Stimulated activated CD4-positive, alpha-beta T cell treated with anti-CD3 and anti-CD28 coated beads, Interleukin-15, amount 100 ng/mL, for 1 hour (primary cell): ENCODE measurements around the gene GNAO1.

ENCODE experiments used
- DNase-seq, 2 donors: peaks; one replicate each; pipeline ENCODE4 v3.0.0-alpha.2; 2020; ENCODE audit warnings: low read depth in 1 of 2, low spot score in 1 of 2

Gene GNAO1

GRCh38 chr16:56284521-56284920, 93.2 kb downstream of the GNAO1 start:
- DNase-seq: no peak

- no peak for DNase-seq
Observed at GRCh38 chr16:56286809-56287208, 95.5 kb downstream of the GNAO1 start.

- DNase-seq: no peak
Observed at GRCh38 chr16:56288019-56288418, 96.7 kb downstream of the GNAO1 start.

- no peak for DNase-seq
Observed at GRCh38 chr16:56289416-56289815, 98.1 kb downstream of the GNAO1 start.

GRCh38 chr16:56289862-56290261, 98.6 kb downstream of the GNAO1 start:
- no peak for DNase-seq

DNA sequence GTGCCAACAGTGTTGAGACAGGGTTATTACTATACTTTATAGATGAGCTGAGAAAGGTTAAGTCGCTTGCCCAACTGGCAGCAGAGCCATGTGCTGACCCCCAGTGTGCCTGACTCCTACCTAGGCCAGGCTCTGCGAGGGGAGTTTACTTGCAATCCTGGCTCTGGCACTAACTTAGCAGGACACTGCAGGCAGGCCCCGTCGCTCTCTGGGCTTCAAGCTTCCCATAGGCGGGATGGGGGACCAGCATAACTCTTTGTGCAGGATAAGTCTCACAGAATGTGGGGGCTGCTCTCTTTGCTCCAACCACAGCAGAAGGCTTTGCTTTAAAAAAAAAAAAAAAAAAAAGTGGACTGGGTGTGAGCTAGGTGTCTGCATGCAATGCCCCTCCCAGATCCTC, 102.7 kb downstream of the GNAO1 start:
- no peak for DNase-seq

GRCh38 chr16:56294579-56294978, 103.3 kb downstream of the GNAO1 start:
- no peak for DNase-seq

- no peak for DNase-seq
Observed at GRCh38 chr16:56295059-56295665, 103.9 kb downstream of the GNAO1 start.

DNA sequence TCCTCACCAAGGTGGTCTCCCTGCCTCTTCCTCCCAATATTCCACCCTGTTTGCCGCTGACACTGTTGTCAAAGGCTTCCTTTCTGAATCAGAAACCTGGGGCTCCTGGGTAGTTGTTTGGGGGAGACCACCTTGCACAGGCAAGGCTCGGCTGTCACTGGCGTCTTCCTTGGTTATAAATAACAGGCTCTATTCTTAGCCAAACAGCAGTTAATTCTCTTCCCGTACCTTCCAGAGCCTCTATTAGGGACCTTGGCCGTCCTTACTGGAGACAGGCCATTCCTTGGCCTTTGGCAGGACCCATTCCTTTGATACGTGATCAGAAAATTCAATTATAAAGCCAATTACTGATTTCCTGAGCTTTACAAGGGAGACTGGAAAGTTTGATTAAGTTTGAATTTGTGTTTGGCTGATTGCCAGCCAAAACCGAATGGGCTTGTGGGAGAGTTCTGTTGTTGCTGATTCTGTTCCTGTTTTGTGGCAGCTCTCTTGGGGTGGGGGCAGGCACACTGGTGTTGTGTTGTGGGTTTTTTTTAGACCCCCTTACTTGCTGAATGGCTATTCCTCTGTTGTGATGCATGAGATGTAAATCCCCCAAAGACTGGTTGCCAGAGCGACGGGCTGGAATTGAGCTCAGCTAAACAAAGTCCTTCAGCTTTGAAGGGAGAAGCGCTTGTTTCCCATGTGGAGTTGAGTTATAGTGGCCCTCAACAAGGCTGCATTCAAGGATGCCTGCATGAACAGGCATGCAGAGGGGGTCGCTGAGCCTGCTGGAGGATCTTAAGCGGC, 104.6 kb downstream of the GNAO1 start:
- DNase-seq: no peak

DNA sequence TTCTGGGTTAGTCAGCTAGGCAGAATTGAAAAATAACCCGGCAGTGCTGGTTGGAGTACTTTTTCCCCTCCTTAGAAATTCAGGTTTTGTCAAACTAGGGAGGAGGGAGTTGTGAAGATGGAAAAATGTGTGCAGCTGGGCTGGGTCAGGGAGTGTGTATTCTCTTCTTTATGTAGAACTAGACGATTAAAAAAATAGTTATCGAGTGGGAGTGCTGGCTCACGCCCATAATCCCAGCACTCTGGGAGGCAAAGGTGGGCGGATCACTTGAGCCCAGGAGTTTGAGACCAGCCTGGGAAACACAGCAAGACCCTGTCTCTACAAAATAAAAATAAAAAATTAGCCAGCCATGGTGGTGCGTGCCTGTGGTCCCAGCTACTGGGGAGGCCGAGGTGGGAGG, 106.4 kb downstream of the GNAO1 start:
- no peak for DNase-seq

GRCh38 chr16:56298116-56298515, 106.8 kb downstream of the GNAO1 start:
- no peak for DNase-seq

GRCh38 chr16:56298948-56299596, 107.8 kb downstream of the GNAO1 start:
- no peak for DNase-seq

- no peak for DNase-seq
Observed at GRCh38 chr16:56300242-56300623, 108.9 kb downstream of the GNAO1 start.

DNA sequence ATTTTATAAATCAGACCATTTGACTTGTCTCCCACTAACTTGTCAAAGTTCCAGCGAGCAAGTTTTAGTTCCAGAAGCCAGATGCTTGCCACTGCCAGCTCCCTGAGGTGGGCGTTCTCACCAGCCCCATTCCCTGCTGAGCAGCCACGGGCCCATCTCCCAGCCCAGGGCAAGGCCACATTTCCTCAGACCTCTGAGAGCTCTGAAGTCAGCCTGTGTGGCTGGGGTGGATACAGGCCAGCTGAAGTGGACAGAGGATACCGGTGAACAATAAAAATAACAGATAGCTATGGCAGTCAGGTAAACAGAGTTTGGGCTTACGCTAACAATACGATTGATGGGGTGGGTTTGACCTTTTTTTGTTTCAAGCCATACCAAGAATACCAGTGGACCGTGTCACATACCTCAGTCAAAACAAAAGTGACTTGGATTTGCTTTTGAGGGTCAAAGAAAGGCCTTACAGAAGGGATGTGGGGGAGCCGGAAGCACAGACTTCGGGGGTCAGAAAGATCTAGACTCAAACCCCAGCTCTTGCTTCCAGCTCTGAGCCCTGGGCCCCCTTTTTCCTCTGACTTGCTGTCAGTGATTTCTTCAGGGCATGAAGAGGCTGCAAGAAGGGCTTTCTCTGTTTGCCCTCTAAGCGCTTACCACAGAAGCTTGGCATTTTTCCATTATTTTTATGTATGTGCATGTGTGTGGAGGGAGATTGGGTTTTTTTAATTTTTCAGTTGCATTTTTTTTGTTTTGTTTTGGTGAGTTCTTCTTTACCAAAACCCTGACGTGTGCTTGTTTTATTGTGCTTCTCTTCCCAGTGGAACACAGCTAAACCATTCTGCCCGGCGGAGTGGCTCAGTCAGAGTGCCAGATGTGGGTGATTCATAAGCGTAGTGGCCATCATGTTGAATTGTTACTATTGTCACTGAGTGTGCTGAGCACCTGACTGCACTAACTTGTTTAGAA, 109.9 kb downstream of the GNAO1 start:
- no peak for DNase-seq

DNA sequence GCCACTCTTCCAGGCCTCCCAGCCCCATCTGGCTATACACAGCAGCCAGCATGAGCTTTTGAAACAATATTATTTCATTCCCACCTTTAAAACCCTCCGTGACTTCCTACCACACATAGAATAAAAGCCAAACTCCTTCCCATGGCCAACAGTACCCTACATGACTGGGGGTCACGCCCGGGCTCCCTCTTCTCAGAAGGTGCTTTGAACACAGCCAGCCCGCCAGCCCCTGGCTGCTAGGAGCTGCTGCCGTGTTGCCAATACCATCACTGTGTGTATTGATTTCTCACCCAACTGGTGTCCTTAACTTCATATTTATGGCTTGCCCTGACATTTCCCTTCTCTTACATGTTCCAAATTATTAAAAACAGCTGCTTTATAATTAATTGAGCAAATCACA, 111.2 kb downstream of the GNAO1 start:
- DNase-seq: no peak

GRCh38 chr16:56303066-56303715, 111.9 kb downstream of the GNAO1 start:
- no peak for DNase-seq

GRCh38 chr16:56303880-56304279, 112.6 kb downstream of the GNAO1 start:
- DNase-seq: no peak

- DNase-seq: no peak
Observed at GRCh38 chr16:56305956-56306565, 114.8 kb downstream of the GNAO1 start.

- no peak for DNase-seq
Observed at GRCh38 chr16:56306690-56307533, 115.6 kb downstream of the GNAO1 start.

- DNase-seq: no peak
Observed at GRCh38 chr16:56307534-56307873, 116.2 kb downstream of the GNAO1 start.
